ENCODE data around the gene PGM1. TPM values are rescaled to one million over a fixed set of nuclear protein-coding genes. Genes with fewer than 3 reads are reported as not detected.

Gene PGM1
- total RNA-seq, 1 donor = 52.4 TPM

GRCh38 chr1:63611231-63611630 is 18.0 kb downstream of the PGM1 start:
- no peak overlapping the region for H3K4me3 ChIP-seq (ENCODE audit: low read depth, low read length)
- DNase-seq (ENCODE audit: low read depth) = no peak

GRCh38 chr1:63612564-63612963 is 19.4 kb downstream of the PGM1 start:
- no peak overlapping the region for H3K4me3 ChIP-seq (ENCODE audit: low read depth, low read length)
- TF ChIP-seq, protein P1, sequence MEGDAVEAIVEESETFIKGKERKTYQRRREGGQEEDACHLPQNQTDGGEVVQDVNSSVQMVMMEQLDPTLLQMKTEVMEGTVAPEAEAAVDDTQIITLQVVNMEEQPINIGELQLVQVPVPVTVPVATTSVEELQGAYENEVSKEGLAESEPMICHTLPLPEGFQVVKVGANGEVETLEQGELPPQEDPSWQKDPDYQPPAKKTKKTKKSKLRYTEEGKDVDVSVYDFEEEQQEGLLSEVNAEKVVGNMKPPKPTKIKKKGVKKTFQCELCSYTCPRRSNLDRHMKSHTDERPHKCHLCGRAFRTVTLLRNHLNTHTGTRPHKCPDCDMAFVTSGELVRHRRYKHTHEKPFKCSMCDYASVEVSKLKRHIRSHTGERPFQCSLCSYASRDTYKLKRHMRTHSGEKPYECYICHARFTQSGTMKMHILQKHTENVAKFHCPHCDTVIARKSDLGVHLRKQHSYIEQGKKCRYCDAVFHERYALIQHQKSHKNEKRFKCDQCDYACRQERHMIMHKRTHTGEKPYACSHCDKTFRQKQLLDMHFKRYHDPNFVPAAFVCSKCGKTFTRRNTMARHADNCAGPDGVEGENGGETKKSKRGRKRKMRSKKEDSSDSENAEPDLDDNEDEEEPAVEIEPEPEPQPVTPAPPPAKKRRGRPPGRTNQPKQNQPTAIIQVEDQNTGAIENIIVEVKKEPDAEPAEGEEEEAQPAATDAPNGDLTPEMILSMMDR (IDR thresholded peaks at IDR 0.05; ENCODE audit: insufficient read depth, low read length) = no peak
- DNase-seq (ENCODE audit: low read depth) = peak; percentile 50

More at GRCh38 chr1:63611231-63611630, 18.0 kb downstream of the PGM1 start:
- TF ChIP-seq, protein P1 (IDR thresholded peaks at IDR 0.05; ENCODE audit: insufficient read depth, low read length) = no peak

- no peak for DNase-seq (ENCODE audit: low read depth)
- TF ChIP-seq, protein P1 (IDR thresholded peaks at IDR 0.05; ENCODE audit: insufficient read depth, low read length) = no peak
Observed at GRCh38 chr1:63612971-63613370, 19.8 kb downstream of the PGM1 start.

DNA sequence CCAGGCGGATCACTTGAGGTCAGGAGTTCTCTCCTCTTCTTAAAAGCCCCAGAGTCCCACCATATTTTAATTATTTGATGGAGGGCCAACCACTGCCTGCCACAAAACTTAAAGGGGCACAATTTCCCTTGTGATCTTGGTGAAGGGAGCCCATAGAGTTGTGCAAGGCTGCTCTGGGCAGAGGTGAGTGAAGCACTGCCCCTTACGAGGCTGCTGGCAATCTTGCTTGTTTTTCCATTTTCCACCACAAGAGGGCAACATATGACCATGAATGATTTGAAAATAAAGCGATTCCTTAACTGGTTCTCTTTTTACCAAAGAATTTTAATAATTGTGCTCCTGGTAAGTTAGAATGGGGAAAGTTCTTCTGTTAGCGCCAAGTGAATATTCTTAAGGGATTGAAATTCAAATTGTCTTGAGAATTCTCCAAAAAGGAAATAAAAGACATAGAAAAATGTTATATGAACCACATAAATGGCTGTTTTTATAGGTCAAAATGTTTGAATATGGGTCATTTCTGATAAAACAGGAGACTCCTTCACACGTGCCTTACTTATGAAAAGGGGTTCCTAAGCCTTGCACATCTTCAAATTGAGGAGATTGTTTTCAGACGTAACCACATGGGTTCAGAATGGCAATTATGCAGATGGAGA is 22.7 kb downstream of the PGM1 start:
- TF ChIP-seq, protein P1 (IDR thresholded peaks at IDR 0.05; ENCODE audit: insufficient read depth, low read length) = peak; percentile 58
- no peak overlapping the region for H3K4me3 ChIP-seq (ENCODE audit: low read depth, low read length)
- peak; percentile 88 for DNase-seq (ENCODE audit: low read depth)

More at GRCh38 chr1:63612971-63613370, 19.8 kb downstream of the PGM1 start:
- no peak overlapping the region for H3K4me3 ChIP-seq (ENCODE audit: low read depth, low read length)

- no peak for DNase-seq (ENCODE audit: low read depth)
- H3K4me3 ChIP-seq (ENCODE audit: low read depth, low read length) = no peak overlapping the region
- TF ChIP-seq, protein P1 (IDR thresholded peaks at IDR 0.05; ENCODE audit: insufficient read depth, low read length) = no peak
Observed at GRCh38 chr1:63617450-63617849, 24.2 kb downstream of the PGM1 start.

DNA sequence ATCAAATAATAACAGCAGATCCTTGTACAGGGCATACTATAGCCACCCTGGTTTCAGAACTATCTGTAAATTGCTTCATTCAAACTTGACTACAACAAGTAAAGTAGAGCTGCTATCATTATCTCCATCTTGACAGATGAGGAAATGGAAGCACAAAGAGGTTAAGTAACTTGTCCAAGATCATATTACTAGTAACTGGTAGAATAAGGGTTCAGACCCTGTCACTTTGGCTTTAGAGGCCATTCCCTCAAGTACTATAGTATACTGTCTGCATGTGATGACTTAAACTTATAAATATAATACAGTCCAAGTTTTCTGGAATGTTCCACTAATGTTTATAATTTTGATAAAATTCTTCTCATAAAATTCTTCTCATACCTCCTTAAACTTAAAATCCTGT is 24.8 kb downstream of the PGM1 start:
- TF ChIP-seq, protein P1 (IDR thresholded peaks at IDR 0.05; ENCODE audit: insufficient read depth, low read length) = no peak
- peak; percentile 81 for DNase-seq (ENCODE audit: low read depth)
- H3K4me3 ChIP-seq (ENCODE audit: low read depth, low read length) = no peak overlapping the region

DNA sequence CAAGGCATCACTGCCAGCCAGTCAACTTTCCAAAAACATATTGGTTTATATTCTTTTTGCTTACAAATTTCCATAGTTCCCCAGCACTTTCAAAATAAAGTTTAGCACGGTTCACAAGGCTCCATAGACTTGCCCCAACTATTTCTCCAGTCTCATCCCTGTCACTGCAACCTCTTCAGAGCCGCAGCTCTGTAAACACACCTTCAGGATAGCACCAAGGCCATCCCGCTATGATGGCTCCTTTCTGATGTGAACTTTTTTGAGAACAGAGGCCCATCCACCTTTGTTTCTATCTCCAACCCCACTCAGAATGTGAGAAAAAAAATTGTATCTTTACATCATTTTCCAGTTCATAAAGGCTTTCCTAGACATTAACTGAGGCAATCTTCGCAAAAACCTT is 26.3 kb downstream of the PGM1 start:
- no peak overlapping the region for H3K4me3 ChIP-seq (ENCODE audit: low read depth, low read length)
- TF ChIP-seq, protein P1 (IDR thresholded peaks at IDR 0.05; ENCODE audit: insufficient read depth, low read length) = no peak
- no peak for DNase-seq (ENCODE audit: low read depth)

All from fibroblast of the aortic adventitia (primary cell).